ENCODE measurements around the gene PCGF3.
A peak's percentile ranks its signal among the peaks of the same experiment; 100 is the strongest.

Gene PCGF3

DNA sequence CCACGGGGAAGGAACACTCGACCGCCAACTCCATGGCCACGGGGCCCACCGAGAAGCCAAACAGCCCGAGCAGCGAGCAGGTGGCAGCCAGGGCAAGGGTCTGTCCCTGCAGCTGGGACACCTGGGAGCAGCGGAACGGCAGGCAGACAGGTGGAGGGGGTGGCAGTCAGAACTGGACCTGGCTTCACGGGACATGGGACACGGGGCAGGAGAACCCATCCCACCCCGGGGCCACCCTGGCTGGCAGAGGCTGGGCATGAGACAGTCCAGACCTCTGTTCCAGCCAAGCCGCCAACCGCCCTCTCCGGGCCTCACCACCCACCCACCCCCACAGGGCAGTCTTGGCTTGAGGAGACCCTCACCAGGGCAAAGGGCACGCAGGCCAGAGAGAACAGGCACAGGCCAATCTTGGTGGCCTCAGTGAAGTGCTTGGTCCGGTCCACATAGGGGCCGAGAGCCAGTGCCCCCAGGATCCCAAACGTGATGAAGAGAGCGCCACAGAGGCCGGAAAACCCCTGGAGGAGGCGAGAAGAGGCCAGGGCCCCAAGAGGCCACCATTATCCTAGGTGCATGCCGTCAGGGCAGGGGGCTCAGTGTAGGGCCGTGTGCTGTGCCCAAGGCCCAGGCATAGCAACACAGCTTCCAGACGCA is 22.3 kb upstream of the PCGF3 start:
- intact Hi-C loops (cut with DNase I; ENCODE audit: low total_unique reads), result no loop called here
- no peak for TF ChIP-seq CTCF (IDR thresholded peaks at IDR 0.05)
- Histone ChIP-seq H3K4me3 (no peak overlapping the region), H3K9me3 (no peaks in the 10 kb centered on the region), H3K4me1 (peaks cover 0 to 29% (median 17%) of the 10 kb centered on the region in 4 donors), H3K27me3 (peaks cover 0 to 66% of the 10 kb centered on the region in 2 donors), H3K36me3 (peaks cover 0 to 4% (median 0%) of the 10 kb centered on the region in 3 donors), H3K27ac (no peak overlapping the region)
- no peak for DNase-seq

DNA sequence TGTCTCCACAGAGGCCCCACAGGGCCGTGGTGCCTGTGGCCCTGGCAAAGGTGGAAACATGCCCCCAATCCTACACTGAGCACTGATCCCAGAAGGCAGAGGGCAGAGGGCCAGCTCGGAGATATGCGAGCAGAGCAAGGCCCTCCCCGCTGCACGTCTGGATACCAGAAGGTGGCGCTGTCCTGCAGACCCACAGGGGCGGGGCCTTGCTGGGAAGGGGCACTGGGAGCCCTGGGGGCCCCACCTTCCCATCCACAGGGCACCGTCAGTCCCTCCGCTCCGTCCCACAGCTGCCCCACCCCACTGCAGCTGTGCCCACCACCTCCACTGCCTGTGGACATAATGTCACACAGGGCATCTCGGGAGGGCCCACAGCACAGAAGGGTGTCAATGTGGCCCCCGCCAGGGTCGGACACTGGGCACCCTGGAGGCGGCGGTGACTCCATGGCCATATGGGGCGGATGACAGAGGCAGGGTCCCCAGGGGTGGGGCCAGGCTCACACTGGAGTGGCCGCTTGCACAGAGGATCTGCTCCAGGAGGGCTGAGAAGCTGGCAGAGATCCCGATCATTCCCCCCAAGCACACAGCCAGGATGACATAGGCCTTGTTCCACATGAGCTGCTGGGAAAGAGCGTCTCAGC is 21.5 kb upstream of the PCGF3 start:
- peak in 1 of 2 donors; percentile 58 for DNase-seq
- TF ChIP-seq CTCF (IDR thresholded peaks at IDR 0.05), result peak; percentile 30 to 32
- H3K4me3 ChIP-seq, result no peak overlapping the region
- H3K27me3 ChIP-seq, result peaks cover 0 to 66% of the 10 kb centered on the region in 2 donors
- intact Hi-C loops (cut with DNase I; ENCODE audit: low total_unique reads), result no loop called here
- H3K36me3 ChIP-seq, result peaks cover 0 to 4% (median 0%) of the 10 kb centered on the region in 3 donors
- H3K27ac ChIP-seq, result no peak overlapping the region
- no peaks in the 10 kb centered on the region for H3K9me3 ChIP-seq
- peaks cover 0 to 36% (median 20%) of the 10 kb centered on the region in 4 donors for H3K4me1 ChIP-seq

DNA sequence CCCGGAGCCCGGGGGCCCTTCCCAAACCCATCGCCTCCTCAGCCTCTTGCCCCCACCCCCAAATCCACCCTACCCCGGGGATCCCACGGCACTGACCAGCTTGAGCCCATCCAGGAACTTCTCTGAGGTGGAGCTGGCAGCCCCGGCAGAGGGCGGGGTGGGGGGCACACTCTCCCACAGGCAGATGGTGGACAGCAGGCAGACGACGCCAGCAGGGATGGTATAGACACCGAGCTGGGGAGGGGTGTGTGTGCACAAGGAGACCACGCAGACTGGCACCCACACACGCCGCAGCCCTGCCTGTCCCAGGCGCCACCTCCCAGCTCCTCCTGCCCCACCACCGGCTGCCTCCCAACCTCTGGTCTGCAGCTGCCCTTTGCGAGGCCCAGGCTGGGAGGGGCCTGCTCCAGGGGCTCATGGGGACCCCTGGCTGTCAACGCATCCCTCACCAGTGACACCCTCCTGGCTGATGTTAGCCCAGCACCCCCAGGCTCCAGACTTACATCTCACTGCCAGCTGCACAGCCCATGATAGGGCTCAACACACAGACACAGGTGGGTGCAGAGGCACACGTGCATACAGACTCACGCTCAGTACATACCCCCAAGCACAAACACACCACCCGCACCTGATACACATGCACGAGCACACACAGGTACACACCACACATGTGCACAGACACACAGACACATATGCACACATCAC is 20.9 kb upstream of the PCGF3 start:
- intact Hi-C loops (cut with DNase I; ENCODE audit: low total_unique reads), result no loop called here
- H3K4me3 ChIP-seq, result no peak overlapping the region
- H3K36me3 ChIP-seq, result peaks cover 0 to 4% (median 0%) of the 10 kb centered on the region in 3 donors
- no peak for DNase-seq
- H3K4me1 ChIP-seq, result peaks cover 0 to 41% (median 22%) of the 10 kb centered on the region in 4 donors
- peaks cover 0 to 60% of the 10 kb centered on the region in 2 donors for H3K27me3 ChIP-seq
- no peaks in the 10 kb centered on the region for H3K9me3 ChIP-seq
- H3K27ac ChIP-seq, result no peak overlapping the region
- no peak for TF ChIP-seq CTCF (IDR thresholded peaks at IDR 0.05)

- no peak for TF ChIP-seq CTCF (IDR thresholded peaks at IDR 0.05)
- Histone ChIP-seq H3K27me3 (peaks cover 0 to 50% of the 10 kb centered on the region in 2 donors), H3K9me3 (no peaks in the 10 kb centered on the region), H3K4me3 (no peak overlapping the region), H3K36me3 (peaks cover 0 to 4% (median 0%) of the 10 kb centered on the region in 3 donors), H3K27ac (no peak overlapping the region), H3K4me1 (peaks cover 0 to 33% (median 17%) of the 10 kb centered on the region in 4 donors)
- intact Hi-C loops (cut with DNase I; ENCODE audit: low total_unique reads), result no loop called here
- DNase-seq, result no peak
Observed at GRCh38 chr4:685679-686412, 19.8 kb upstream of the PCGF3 start.

DNA sequence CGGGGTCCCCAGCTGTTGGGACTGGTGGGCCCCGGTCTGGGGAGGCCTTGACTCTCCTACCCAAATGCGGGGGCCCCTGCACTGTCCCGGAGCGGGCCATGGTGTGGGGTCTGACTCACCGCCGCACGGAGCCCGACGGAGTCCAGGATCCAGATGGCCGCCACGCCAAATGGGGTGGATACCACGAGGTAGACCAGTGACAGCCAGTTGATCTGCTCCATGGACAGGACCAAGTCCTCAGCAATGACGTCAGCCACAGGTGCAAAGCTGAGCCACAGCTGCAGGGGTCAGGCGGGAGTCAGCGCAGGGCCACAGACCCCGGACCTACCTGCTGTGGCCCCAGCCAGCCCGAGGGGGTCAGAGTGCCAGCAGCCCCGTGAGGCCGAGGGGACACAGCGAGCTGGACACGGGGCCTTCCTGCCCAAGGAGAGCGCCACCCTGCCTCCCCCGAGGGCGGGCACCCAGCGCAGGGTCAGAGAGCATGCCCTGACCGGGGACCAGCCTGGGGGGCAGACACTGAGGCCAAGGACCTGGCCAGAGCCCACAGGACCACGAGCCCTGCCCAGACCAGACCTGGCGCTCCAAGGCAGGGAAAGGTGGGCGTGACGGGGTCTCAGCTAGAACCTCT is 19.1 kb upstream of the PCGF3 start:
- no peak overlapping the region for H3K27ac ChIP-seq
- peaks cover 0 to 28% (median 12%) of the 10 kb centered on the region in 4 donors for H3K4me1 ChIP-seq
- H3K9me3 ChIP-seq, result no peaks in the 10 kb centered on the region
- peaks cover 0 to 45% of the 10 kb centered on the region in 2 donors for H3K27me3 ChIP-seq
- peaks cover 0 to 4% (median 0%) of the 10 kb centered on the region in 3 donors for H3K36me3 ChIP-seq
- no peak overlapping the region for H3K4me3 ChIP-seq
- intact Hi-C loops (cut with DNase I; ENCODE audit: low total_unique reads), result no loop called here
- TF ChIP-seq CTCF (IDR thresholded peaks at IDR 0.05), result no peak
- no peak for DNase-seq
